Uterus (tissue), 4 donors: Measurements from ENCODE around the gene CNNM3. TPM values are rescaled to one million over a fixed set of nuclear protein-coding genes. Genes with fewer than 3 reads are reported as not detected.

ENCODE experiments used
- DNase-seq, 2 donors: peaks; one replicate each; pipeline ENCODE4 v3.0.0-alpha.2; 2019 to 2020
- H3K27ac ChIP-seq, 2 donors: fragments of 200-600 bp; sonication (generic); 1 replicate in 1 of 2; 2 replicates in 1 of 2; pipeline ENCODE4 v1.5.1; 2016 to 2018
- H3K27me3 ChIP-seq, 2 donors: fragments of 200-600 bp; sonication (generic); one replicate each; pipeline ENCODE4 v1.5.1; 2018 to 2019; ENCODE audit warnings: control low read depth in 1 of 2
- H3K36me3 ChIP-seq, 2 donors: fragments of 200-600 bp; sonication (generic); one replicate each; pipeline ENCODE4 v1.5.1; 2019; ENCODE audit warnings: control low read depth in 1 of 2
- H3K4me1 ChIP-seq, 2 donors: fragments of 200-600 bp; sonication (generic); one replicate each; pipeline ENCODE4 v1.5.1; 2018 to 2019; ENCODE audit warnings: control low read depth in 1 of 2
- H3K4me3 ChIP-seq, 2 donors: fragments of 200-600 bp; sonication (generic); 1 replicate in 1 of 2; 2 replicates in 1 of 2; pipeline ENCODE4 v1.5.1; 2018 to 2019; ENCODE audit warnings: mild to moderate bottlenecking in 1 of 2
- H3K9me3 ChIP-seq, 2 donors: fragments of 200-600 bp; sonication (generic); one replicate each; pipeline ENCODE4 v1.5.1; 2019; ENCODE audit warnings: control low read depth in 1 of 2
- CTCF ChIP-seq, 4 experiments: fragments of 200-600 bp in 2 of 4; fragments of 450-650 bp in 2 of 4; sonication (generic) in 2 of 4; IDR thresholded peaks; one replicate each; pipeline ENCODE4 v1.5.1; 2016 to 2019; ENCODE audit warnings: antibody characterized with exemption in 4 of 4, mild to moderate bottlenecking in 2 of 4, moderate library complexity in 1 of 4
- POLR2A ChIP-seq, 2 donors: fragments of 450-650 bp; IDR thresholded peaks; one replicate each; pipeline ENCODE4 v1.6.1; 2016; ENCODE audit warnings: antibody characterized with exemption in 2 of 2, mild to moderate bottlenecking in 1 of 2, moderate library complexity in 1 of 2
- intact Hi-C: fragments of 100-400 bp; cut with DNase I; formaldehyde crosslinking; loops from one replicate; pipeline ENCODE4 v1.15.1; 2023; ENCODE audit warnings: low total_unique reads
- total RNA-seq, 4 donors: library from RNA; depleted of rRNA in 3 of 4; stranded (reverse); fragments of >200 nt in 3 of 4; gene quantifications; one replicate each; pipeline versions ENCODE4 v1.1.0 to v1.2.4, GENCODE V29; 2014 to 2023
- donor health status: DM: yes; HTN: yes; CAD: no.

The CNNM3 gene
- total RNA-seq, 4 donors from 2014 or later = 1.5 to 21.1 (median 11.2) TPM

DNA sequence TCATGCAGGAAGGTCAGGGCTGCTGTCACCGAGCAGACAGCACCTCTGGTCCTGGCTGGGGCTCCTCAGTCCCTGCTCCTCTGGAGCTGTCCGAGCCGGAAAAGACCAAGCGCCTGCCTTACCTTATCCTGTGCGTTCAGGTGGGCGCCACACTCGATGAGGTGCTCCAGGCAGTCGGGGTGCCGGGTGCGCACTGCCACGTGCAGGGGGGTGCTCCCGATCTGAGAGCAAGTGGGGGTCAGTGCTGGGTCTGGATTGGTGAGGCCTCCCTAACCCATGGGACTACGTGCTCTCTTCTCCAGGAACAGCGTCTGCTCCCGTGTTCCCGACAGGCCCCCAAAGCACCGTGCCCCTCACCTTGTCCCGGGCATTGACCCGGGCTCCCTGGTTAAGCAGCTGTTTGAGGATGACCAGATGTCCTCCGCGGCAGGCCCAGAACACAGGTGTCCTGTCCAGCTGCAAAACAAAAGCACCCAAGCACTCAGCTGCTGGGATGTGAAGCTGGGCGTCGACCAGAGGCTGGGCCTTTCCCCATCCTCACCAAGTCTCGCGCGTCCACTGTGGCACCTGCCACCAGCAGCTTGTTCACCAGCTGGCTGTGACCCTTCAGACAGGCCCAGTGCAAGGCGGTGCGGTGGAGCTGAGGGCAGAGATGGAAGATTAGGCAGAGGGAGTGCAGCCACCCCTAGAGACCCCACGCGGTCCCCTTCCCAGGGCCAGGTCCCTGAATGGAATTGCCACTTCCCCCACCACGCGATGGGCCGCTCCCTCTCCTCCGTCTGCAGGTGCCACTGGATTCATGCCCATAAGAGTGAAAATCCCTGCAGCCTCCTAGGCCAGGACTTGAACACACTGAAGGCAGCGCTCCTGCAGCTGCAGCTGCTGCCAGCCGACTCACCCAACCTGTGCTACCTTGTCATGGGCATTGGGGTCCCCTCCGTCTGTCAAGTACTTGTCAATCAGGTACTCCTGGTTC is 24.1 kb downstream of the CNNM3 start:
- no peaks in the 10 kb centered on the region for H3K27me3 ChIP-seq
- intact Hi-C loops = no loop called here

GRCh38 chr2:96841701-96842495 is 25.8 kb downstream of the CNNM3 start:
- Histone ChIP-seq H3K27ac (no peak overlapping the region), H3K27me3 (no peaks in the 10 kb centered on the region), H3K4me3 (no peak overlapping the region), H3K36me3 (no peaks in the 10 kb centered on the region), H3K4me1 (peaks cover 0 to 5% of the 10 kb centered on the region in 2 donors), H3K9me3 (no peaks in the 10 kb centered on the region)
- no peak for DNase-seq
- TF ChIP-seq POLR2A (IDR thresholded peaks at IDR 0.05) (no peak), CTCF (IDR thresholded peaks at IDR 0.05) (no peak)
- intact Hi-C loops = no loop called here

More for the DNA sequence above, 24.1 kb downstream of the CNNM3 start:
- no peak overlapping the region for H3K27ac ChIP-seq
- TF ChIP-seq POLR2A (IDR thresholded peaks at IDR 0.05) = no peak
- TF ChIP-seq CTCF (IDR thresholded peaks at IDR 0.05) = no peak
- no peak overlapping the region for H3K4me3 ChIP-seq
- no peaks in the 10 kb centered on the region for H3K36me3 ChIP-seq
- H3K4me1 ChIP-seq = peaks cover 0 to 5% of the 10 kb centered on the region in 2 donors
- DNase-seq = no peak
- no peaks in the 10 kb centered on the region for H3K9me3 ChIP-seq

- no peak for DNase-seq
- TF ChIP-seq CTCF (IDR thresholded peaks at IDR 0.05) = no peak
- no peak for TF ChIP-seq POLR2A (IDR thresholded peaks at IDR 0.05)
- Histone ChIP-seq H3K9me3 (no peaks in the 10 kb centered on the region), H3K4me1 (peaks cover 0 to 5% of the 10 kb centered on the region in 2 donors), H3K27me3 (no peaks in the 10 kb centered on the region), H3K27ac (no peak overlapping the region), H3K4me3 (no peak overlapping the region), H3K36me3 (no peaks in the 10 kb centered on the region)
- intact Hi-C loops = no loop called here
Observed at GRCh38 chr2:96842600-96842999, 26.5 kb downstream of the CNNM3 start.

- no peak within 1 kb of the TSS for H3K4me3 ChIP-seq
- no peaks in the 10 kb centered on the region for H3K9me3 ChIP-seq
- H3K36me3 ChIP-seq = no peaks in the 10 kb centered on the region
- H3K27ac ChIP-seq = no peak within 1 kb of the TSS
- TF ChIP-seq POLR2A (IDR thresholded peaks at IDR 0.05) (no peak), CTCF (IDR thresholded peaks at IDR 0.05) (no peak)
- no peaks in the 10 kb centered on the region for H3K27me3 ChIP-seq
- peaks cover 0 to 5% of the 10 kb centered on the region in 2 donors for H3K4me1 ChIP-seq
- intact Hi-C loops = no loop called here
- no peak for DNase-seq
Observed at GRCh38 chr2:96843538-96844268, 27.6 kb downstream of the CNNM3 start, which contains the start of gene ANKRD23. Gene ANKRD23 (minus strand): TSS chr2:96844021. CDS start chr2:96843992, 29 bp downstream.
